H1 (cell line): ENCODE data around the gene SLIT3. TPM values are rescaled to one million over a fixed set of nuclear protein-coding genes. Genes with fewer than 3 reads are reported as not detected.

ENCODE experiments used
- CTCF ChIA-PET: fragments of 300-600 bp; sonication (Branson Sonifier 250); formaldehyde crosslinking; loops from one replicate; lab custom pipeline; 2021; ENCODE audit not compliant: partially characterized antibody; lab: Charles Lee
- POLR2A ChIA-PET: fragments of 300-600 bp; sonication (Branson Sonifier 250); formaldehyde crosslinking; loops from one replicate; lab custom pipeline; 2021; ENCODE audit warnings: inconsistent platforms; ENCODE audit not compliant: partially characterized antibody; lab: Charles Lee
- DNase-seq, 2 experiments: peaks; one replicate each; pipeline versions ENCODE4 v3.0.0 to v3.0.0-alpha.2; 2010 to 2022; ENCODE audit warnings: low spot score in 2 of 2, low read depth in 1 of 2, mixed read lengths in 1 of 2
- FAIRE-seq: peaks from 2 replicates; lab custom pipeline; 2011; peaks lifted over from hg19 to GRCh38; lab: Jason Lieb, UNC
- H2AFZ ChIP-seq: 2 replicates; pipeline ENCODE4 v1.8.1; 2012; ENCODE audit warnings: low read length, inconsistent platforms
- H2AK5ac ChIP-seq: 2 replicates; pipeline ENCODE4 v1.6.1; 2013; ENCODE audit warnings: low read depth, low read length
- H2BK120ac ChIP-seq: replicated peaks from 2 replicates; pipeline ENCODE3; 2013; ENCODE audit warnings: low read depth, low read length, inconsistent platforms
- H2BK12ac ChIP-seq: 2 replicates; pipeline ENCODE4 v1.6.1; 2013; ENCODE audit warnings: low read depth, low read length
- H2BK15ac ChIP-seq: 2 replicates; pipeline ENCODE4 v1.6.1; 2013; ENCODE audit warnings: low read length
- H2BK20ac ChIP-seq: 2 replicates; pipeline ENCODE4 v1.6.1; 2013; ENCODE audit warnings: low read length
- H2BK5ac ChIP-seq: 2 replicates; pipeline ENCODE4 v1.6.1; 2013; ENCODE audit warnings: low read depth, low read length
- H3K14ac ChIP-seq: 2 replicates; pipeline ENCODE4 v1.6.1; 2013; ENCODE audit warnings: inconsistent platforms; ENCODE audit not compliant: insufficient read length
- H3K18ac ChIP-seq: 2 replicates; pipeline ENCODE4 v1.6.1; 2013; ENCODE audit warnings: low read length; ENCODE audit errors: extremely low read depth
- H3K23ac ChIP-seq: 2 replicates; pipeline ENCODE4 v1.6.1; 2013; ENCODE audit warnings: inconsistent platforms; ENCODE audit not compliant: insufficient read length
- H3K23me2 ChIP-seq: 2 replicates; pipeline ENCODE4 v1.6.1; 2013; ENCODE audit warnings: low read depth, low read length
- H3K27ac ChIP-seq: 2 replicates; pipeline ENCODE4 v1.6.1; 2011; ENCODE audit warnings: low read depth, low read length, inconsistent platforms
- H3K27me3 ChIP-seq, 4 experiments: replicated peaks in 1 of 4; 1 replicate in 1 of 4; 2 replicates in 3 of 4; pipeline versions ENCODE4 v1.6.1 to v1.8.1; 2011 to 2013; ENCODE audit warnings: low read length in 3 of 4, mild to moderate bottlenecking in 3 of 4, inconsistent platforms in 2 of 4, mixed read lengths in 2 of 4, moderate library complexity in 1 of 4; ENCODE audit not compliant: control insufficient read depth in 3 of 4, insufficient read depth in 3 of 4; ENCODE audit errors: extremely low read depth in 1 of 4
- H3K36me3 ChIP-seq, 4 experiments: 2 replicates each; pipeline versions ENCODE4 v1.6.1 to v1.8.1; 2011 to 2013; ENCODE audit warnings: mild to moderate bottlenecking in 4 of 4, low read length in 3 of 4, moderate library complexity in 2 of 4, control low read depth in 1 of 4, inconsistent platforms in 1 of 4; ENCODE audit not compliant: insufficient read depth in 4 of 4, control insufficient read depth in 2 of 4
- H3K4ac ChIP-seq: replicated peaks from 2 replicates; pipeline ENCODE3; 2013; ENCODE audit warnings: low read length, low read depth, mixed read lengths, inconsistent platforms; ENCODE audit not compliant: insufficient read length
- H3K4me1 ChIP-seq, 4 experiments: replicated peaks in 1 of 4; 1 replicate in 1 of 4; 2 replicates in 3 of 4; pipeline versions ENCODE4 v1.6.1 to v1.8.1; 2011 to 2013; ENCODE audit warnings: low read length in 3 of 4, inconsistent platforms in 2 of 4, mixed read lengths in 1 of 4; ENCODE audit not compliant: insufficient read depth in 4 of 4, control insufficient read depth in 3 of 4
- H3K4me2 ChIP-seq, 2 experiments: 2 replicates each; pipeline versions ENCODE4 v1.6.1 to v1.8.1; 2011 to 2013; ENCODE audit warnings: low read depth in 2 of 2, low read length in 2 of 2, control low read depth in 1 of 2, inconsistent platforms in 1 of 2, mild to moderate bottlenecking in 1 of 2; ENCODE audit not compliant: insufficient read depth in 1 of 2
- H3K4me3 ChIP-seq, 4 experiments: fragments of 200-600, 300-600 bp in 1 of 4; sonication (generic), shearing (Covaris generic), sonication (Bioruptor Twin) in 1 of 4; 2 replicates each; pipeline versions ENCODE4 v1.5.1 to v1.8.1; 2011 to 2016; ENCODE audit warnings: low read length in 4 of 4, low read depth in 3 of 4, control low read depth in 2 of 4, inconsistent platforms in 2 of 4, mild to moderate bottlenecking in 2 of 4, mixed read lengths in 1 of 4, moderate library complexity in 1 of 4; ENCODE audit not compliant: insufficient read depth in 2 of 4; ENCODE audit errors: extremely low read depth in 1 of 4
- H3K56ac ChIP-seq: replicated peaks from 2 replicates; pipeline ENCODE3; 2013; ENCODE audit warnings: low read depth, mild to moderate bottlenecking, mixed read lengths, low read length, inconsistent platforms; ENCODE audit not compliant: insufficient read length
- H3K79me1 ChIP-seq: 2 replicates; pipeline ENCODE4 v1.6.1; 2013; ENCODE audit warnings: low read depth, low read length, control low read depth
- H3K79me2 ChIP-seq, 2 experiments: 2 replicates each; pipeline versions ENCODE4 v1.6.1 to v1.8.1; 2012 to 2013; ENCODE audit warnings: low read length in 2 of 2, mild to moderate bottlenecking in 2 of 2, inconsistent platforms in 1 of 2; ENCODE audit not compliant: insufficient read depth in 2 of 2, control insufficient read depth in 1 of 2
- H3K9ac ChIP-seq, 4 experiments: replicated peaks in 1 of 4; 1 replicate in 1 of 4; 2 replicates in 3 of 4; pipeline versions ENCODE4 v1.6.1 to v1.8.1; 2011 to 2013; ENCODE audit warnings: low read depth in 3 of 4, low read length in 3 of 4, control low read depth in 2 of 4, mild to moderate bottlenecking in 2 of 4, moderate library complexity in 2 of 4, inconsistent platforms in 1 of 4; ENCODE audit errors: extremely low read depth in 1 of 4
- H3K9me3 ChIP-seq, 2 experiments: 2 replicates each; pipeline versions ENCODE4 v1.6.1 to v1.8.1; 2012 to 2013; ENCODE audit warnings: mild to moderate bottlenecking in 2 of 2, moderate library complexity in 2 of 2, control low read depth in 1 of 2, inconsistent platforms in 1 of 2, low read depth in 1 of 2, low read length in 1 of 2, mixed read lengths in 1 of 2; ENCODE audit not compliant: insufficient read depth in 2 of 2
- H4K20me1 ChIP-seq, 2 experiments: replicated peaks in 1 of 2; 2 replicates each; pipeline versions ENCODE3 to v1.8.1; 2011 to 2013; ENCODE audit warnings: inconsistent platforms in 2 of 2, low read length in 2 of 2, mild to moderate bottlenecking in 1 of 2; ENCODE audit not compliant: insufficient read depth in 2 of 2, control insufficient read depth in 1 of 2
- H4K5ac ChIP-seq: 2 replicates; pipeline ENCODE4 v1.6.1; 2013; ENCODE audit warnings: low read length, low read depth, mixed read lengths, inconsistent platforms; ENCODE audit not compliant: insufficient read length
- H4K8ac ChIP-seq: 2 replicates; pipeline ENCODE4 v1.8.0; 2013; ENCODE audit warnings: mild to moderate bottlenecking, moderate library complexity, low read length, inconsistent platforms; ENCODE audit not compliant: insufficient read depth; ENCODE audit errors: extremely low read depth
- H4K91ac ChIP-seq: replicated peaks from 2 replicates; pipeline ENCODE3; 2013; ENCODE audit warnings: low read length, mixed read lengths, inconsistent platforms; ENCODE audit not compliant: insufficient read length
- CEBPB ChIP-seq: IDR thresholded peaks from 2 replicates; pipeline ENCODE4 v1.6.1; 2012; ENCODE audit warnings: low read depth, low read length
- CHD2 ChIP-seq: IDR thresholded peaks from 2 replicates; pipeline ENCODE4 v1.6.1; 2012; ENCODE audit warnings: low read length, improper control_type of control experiment
- GABPA ChIP-seq: IDR thresholded peaks from 2 replicates; pipeline ENCODE4 v1.6.1; 2011; ENCODE audit warnings: mild to moderate bottlenecking, low read length, moderate library complexity, borderline replicate concordance; ENCODE audit not compliant: insufficient read depth
- SIX5 ChIP-seq: IDR thresholded peaks from 2 replicates; pipeline ENCODE4 v1.6.1; 2011; ENCODE audit warnings: mild to moderate bottlenecking, low read depth, low read length
- WGBS, 2 experiments: shearing (Covaris generic) in 1 of 2; methylation state at CpG; one replicate each; pipeline versions ENCODE4 v1.1.6 to v1.1.7; 2013 to 2015; ENCODE audit warnings: low lambda C conversion rate in 2 of 2, mixed read lengths in 2 of 2, inconsistent platforms in 1 of 2, low coverage in 1 of 2, missing lambda C conversion rate in 1 of 2; ENCODE audit not compliant: insufficient replicate concordance in 2 of 2, insufficient coverage in 1 of 2, insufficient read length in 1 of 2; ENCODE audit errors: extremely low coverage in 1 of 2, missing lambda C conversion rate in 1 of 2; 5-methylcytosine and 5-hydroxymethylcytosine counted together
- polyA plus RNA-seq, 7 experiments: library from polyadenylated mRNA; depleted of rRNA in 3 of 7; stranded (reverse) in 5 of 7; unstranded in 2 of 7; fragments of >200 nt in 5 of 7; fragments of 200-250 nt in 2 of 7; gene quantifications; 1 replicate in 5 of 7; 2 replicates in 1 of 7; 4 replicates in 1 of 7; pipeline versions ENCODE4 v1.2.1 to v1.2.3, GENCODE V29; 2011 to 2013; ENCODE audit warnings: missing spikeins in 2 of 7, mixed read lengths in 2 of 7
- total RNA-seq: library from RNA; stranded (reverse); fragmentation: NEBNext Ultra II Directional; extraction: Animal tissue kit (Norgen Biotek cat#: 25700); gene quantifications from 2 replicates; pipeline ENCODE4 v1.2.1, GENCODE V29; 2021

SLIT3 gene
- total and polyA plus RNA-seq, 2 of the 8 experiments (the other 6 are each of a cell fraction or from before 2014, with no cell fraction given): 1.1 to 1.2 TPM

DNA sequence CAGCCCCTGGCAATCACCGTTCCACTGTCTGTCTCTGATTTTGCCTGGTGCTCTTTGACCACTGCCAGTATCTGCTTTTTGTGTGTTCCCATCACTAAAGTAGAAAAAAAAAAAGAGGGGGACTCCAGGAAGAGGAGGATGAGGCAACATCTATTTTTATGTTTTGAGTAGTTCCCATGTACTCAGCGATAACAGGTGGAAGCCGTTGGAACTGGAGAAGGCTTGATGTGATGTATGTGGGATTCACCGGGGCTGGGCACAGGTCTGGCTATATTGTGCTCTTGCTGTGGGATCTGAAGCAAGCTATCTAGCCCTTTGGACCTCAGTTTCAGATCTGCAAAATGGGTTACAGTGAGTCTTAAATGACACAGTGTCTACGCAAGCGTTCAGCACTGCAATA, 104.9 kb downstream of the SLIT3 start:
- H3K79me1 ChIP-seq: no peaks in the 10 kb centered on the region
- FAIRE-seq (no peak), DNase-seq (no peak)
- CTCF ChIA-PET: interaction anchor here (1.0 to 2.3 kb wide), 3 partner anchors 8 to 249 kb away, joined by 3 to 7 read pairs (median 6); no protein-coding TSS in a partner anchor
- H4K91ac ChIP-seq: no peak overlapping the region
- H3K27me3 ChIP-seq: no peaks in the 10 kb centered on the region
- peaks cover 0 to 2% (median 0%) of the 10 kb centered on the region in 4 experiments; a peak in 1 of 7 replicates for H3K4me1 ChIP-seq
- peaks cover 0 to 2% of the 10 kb centered on the region in 2 experiments for H4K20me1 ChIP-seq
- H2AFZ ChIP-seq: no peak overlapping the region
- H2BK12ac ChIP-seq: no peak overlapping the region
- H3K18ac ChIP-seq: no peak overlapping the region
- no peak overlapping the region for H4K5ac ChIP-seq
- no peak overlapping the region for H4K8ac ChIP-seq
- no peak overlapping the region for H2BK20ac ChIP-seq
- H2AK5ac ChIP-seq: no peak overlapping the region
- no peak overlapping the region for H3K4me3 ChIP-seq
- 100% methylated on average over 6 of the region's 6 CpGs; no CpG with 5 or more reads in 1 of the 2 experiments for WGBS, 2 experiments
- no peak overlapping the region; the same call in 1 of the 2 replicates for H3K27ac ChIP-seq
- no peaks in the 10 kb centered on the region for H3K36me3 ChIP-seq
- H3K56ac ChIP-seq: no peak overlapping the region
- no peak overlapping the region for H3K14ac ChIP-seq
- H3K4me2 ChIP-seq: no peak overlapping the region
- no peaks in the 10 kb centered on the region for H3K9me3 ChIP-seq
- H3K4ac ChIP-seq: no peak overlapping the region
- H3K79me2 ChIP-seq: no peaks in the 10 kb centered on the region
- 0 out of 2 replicates have a peak, but pooled peaks cover 2% of the 10 kb centered on the region for H3K23me2 ChIP-seq
- no peak overlapping the region for H3K9ac ChIP-seq
- no peak overlapping the region for H2BK15ac ChIP-seq
- no peak overlapping the region for H3K23ac ChIP-seq
- POLR2A ChIA-PET: no interaction called here
- H2BK5ac ChIP-seq: no peak overlapping the region
- H2BK120ac ChIP-seq: no peak overlapping the region
- no peak for TF ChIP-seq CEBPB
- no peak for TF ChIP-seq GABPA
- TF ChIP-seq SIX5: no peak
- TF ChIP-seq CHD2: no peak
